OCI-LY7 (cell line): Measurements from ENCODE around the gene CACNA1H. TPM values are rescaled to one million over a fixed set of nuclear protein-coding genes. Genes with fewer than 3 reads are reported as not detected.

Experiments used
- BruUV-seq: library from RNA; stranded (reverse); fragments of 400-500 nt; replicated peaks from 2 replicates; lab custom pipeline; 2021; lab: Mats Ljungman, UMichigan
- CTCF ChIA-PET: fragments of 300-600 bp; sonication (Branson Sonifier 250); formaldehyde crosslinking; loops from one replicate; lab custom pipeline; 2022; ENCODE audit warnings: antibody characterized with exemption; ENCODE audit not compliant: unreplicated experiment; lab: Charles Lee
- POLR2A ChIA-PET: fragments of 300-600 bp; sonication (Branson Sonifier 250); formaldehyde crosslinking; loops from one replicate; lab custom pipeline; 2022; ENCODE audit warnings: antibody characterized with exemption; lab: Charles Lee
- DNase-seq: peaks from one replicate; pipeline ENCODE4 v3.0.0-alpha.2; 2015; ENCODE audit warnings: low spot score
- H2AFZ ChIP-seq: fragments of 200-600 bp; sonication (generic), shearing (Covaris generic); 2 replicates; pipeline ENCODE4 v1.6.1; 2014; ENCODE audit warnings: mild to moderate bottlenecking, antibody characterized with exemption, low read length, moderate library complexity
- H3K27ac ChIP-seq: fragments of 200-600 bp; sonication (generic); 2 replicates; pipeline ENCODE4 v1.5.1; 2014; ENCODE audit warnings: mixed run types, low read depth, mild to moderate bottlenecking, moderate library complexity, low read length, inconsistent platforms; ENCODE audit not compliant: poor library complexity, severe bottlenecking
- H3K36me3 ChIP-seq: fragments of 200-600 bp; sonication (generic); 2 replicates; pipeline ENCODE4 v1.6.1; 2014; ENCODE audit warnings: mild to moderate bottlenecking, antibody characterized with exemption, low read length, moderate library complexity, mixed read lengths; ENCODE audit not compliant: insufficient read depth
- H3K4me1 ChIP-seq: fragments of 200-600 bp; sonication (generic); 2 replicates; pipeline ENCODE4 v1.5.1; 2014; ENCODE audit warnings: mild to moderate bottlenecking, low read length; ENCODE audit not compliant: insufficient read depth, poor library complexity, severe bottlenecking
- H3K4me2 ChIP-seq: fragments of 200-600 bp; sonication (generic); 2 replicates; pipeline ENCODE4 v1.6.1; 2014; ENCODE audit warnings: mild to moderate bottlenecking, low read length
- H3K4me3 ChIP-seq: fragments of 200-600 bp; sonication (generic); 2 replicates; pipeline ENCODE4 v1.5.1; 2014; ENCODE audit warnings: mild to moderate bottlenecking, low read depth, low read length; ENCODE audit not compliant: poor library complexity, severe bottlenecking
- H3K79me2 ChIP-seq: fragments of 200-600 bp; sonication (generic); 2 replicates; pipeline ENCODE4 v1.6.1; 2016; ENCODE audit warnings: low read depth, mild to moderate bottlenecking, low read length, moderate library complexity, mixed read lengths; ENCODE audit not compliant: insufficient read depth
- H3K9me2 ChIP-seq: fragments of 200-600 bp; sonication (generic); 2 replicates; pipeline ENCODE4 v1.6.1; 2016; ENCODE audit warnings: mild to moderate bottlenecking, low read length, mixed read lengths; ENCODE audit not compliant: insufficient read depth
- H3K9me3 ChIP-seq: fragments of 200-600 bp; sonication (generic); 2 replicates; pipeline ENCODE4 v1.6.1; 2014; ENCODE audit warnings: mild to moderate bottlenecking, mixed run types, low read length, mixed read lengths
- H4K20me1 ChIP-seq: fragments of 200-600 bp; sonication (generic); 2 replicates; pipeline ENCODE4 v1.6.1; 2014; ENCODE audit warnings: mild to moderate bottlenecking, antibody characterized with exemption, low read length, moderate library complexity, mixed read lengths; ENCODE audit not compliant: insufficient read depth
- CTCF ChIP-seq: fragments of 200-600 bp; sonication (generic); conservative IDR thresholded peaks from 2 replicates; pipeline ENCODE4 v1.5.1; 2014; ENCODE audit warnings: mild to moderate bottlenecking, antibody characterized with exemption, low read length, moderate library complexity, mixed read lengths
- EZH2phosphoT487 ChIP-seq: fragments of 200-600 bp; sonication (generic); IDR thresholded peaks from 2 replicates; pipeline ENCODE4 v1.6.1; 2018; ENCODE audit warnings: low read depth, borderline replicate concordance, mild to moderate bottlenecking, mixed run types, antibody characterized with exemption, low read length, moderate library complexity, mixed read lengths
- intact Hi-C: fragments of 100-400 bp; cut with micrococcal nuclease; formaldehyde crosslinking; loops from one replicate; pipeline ENCODE4 v1.10.0; 2022; ENCODE audit not compliant: unreplicated experiment
- total RNA-seq, 2 experiments: library from RNA; depleted of rRNA in 1 of 2; stranded (reverse); fragments of >200 nt in 1 of 2; shearing (Covaris generic) in 1 of 2; gene quantifications; 2 replicates each; pipeline ENCODE4 v1.2.3, GENCODE V29; 2014 to 2022

CACNA1H gene
- total RNA-seq, 2 experiments from 2014 or later, result not detected

- H4K20me1 ChIP-seq, result no peaks in the 10 kb centered on the region
- H3K4me3 ChIP-seq, result no peak overlapping the region
- H3K27ac ChIP-seq, result no peak overlapping the region
- no peaks in the 10 kb centered on the region for H3K79me2 ChIP-seq
- TF ChIP-seq EZH2phosphoT487 (no peak), CTCF (no peak)
- H2AFZ ChIP-seq, result no peak overlapping the region
- H3K9me2 ChIP-seq, result no peaks in the 10 kb centered on the region
- DNase-seq, result peak; percentile 10
- H3K4me2 ChIP-seq, result no peak overlapping the region
- intact Hi-C loops, result no loop called here
- no TSS peak for BruUV-seq
- ChIA-PET CTCF (no interaction called here), POLR2A (interaction anchor here (0.6 kb wide), 1 partner anchor 545 kb away, joined by 3 read pairs; no protein-coding TSS in a partner anchor)
- no peaks in the 10 kb centered on the region for H3K9me3 ChIP-seq
- no peaks in the 10 kb centered on the region for H3K4me1 ChIP-seq
- no peaks in the 10 kb centered on the region for H3K36me3 ChIP-seq
Measured at GRCh38 chr16:1146409-1146808, 6.5 kb upstream of the CACNA1H start.

GRCh38 chr16:1147027-1147426 is 5.9 kb upstream of the CACNA1H start:
- ChIA-PET POLR2A (no interaction called here), CTCF (no interaction called here)
- H2AFZ ChIP-seq, result no peak overlapping the region
- H3K36me3 ChIP-seq, result no peaks in the 10 kb centered on the region
- BruUV-seq, result no TSS peak
- H3K27ac ChIP-seq, result no peak overlapping the region
- no peaks in the 10 kb centered on the region for H3K79me2 ChIP-seq
- no peak for TF ChIP-seq CTCF
- no peak for TF ChIP-seq EZH2phosphoT487
- no peak overlapping the region for H3K4me3 ChIP-seq
- no peaks in the 10 kb centered on the region for H3K4me1 ChIP-seq
- H4K20me1 ChIP-seq, result no peaks in the 10 kb centered on the region
- H3K9me3 ChIP-seq, result no peaks in the 10 kb centered on the region
- intact Hi-C loops, result no loop called here
- no peak for DNase-seq
- no peaks in the 10 kb centered on the region for H3K9me2 ChIP-seq
- H3K4me2 ChIP-seq, result no peak overlapping the region

DNA sequence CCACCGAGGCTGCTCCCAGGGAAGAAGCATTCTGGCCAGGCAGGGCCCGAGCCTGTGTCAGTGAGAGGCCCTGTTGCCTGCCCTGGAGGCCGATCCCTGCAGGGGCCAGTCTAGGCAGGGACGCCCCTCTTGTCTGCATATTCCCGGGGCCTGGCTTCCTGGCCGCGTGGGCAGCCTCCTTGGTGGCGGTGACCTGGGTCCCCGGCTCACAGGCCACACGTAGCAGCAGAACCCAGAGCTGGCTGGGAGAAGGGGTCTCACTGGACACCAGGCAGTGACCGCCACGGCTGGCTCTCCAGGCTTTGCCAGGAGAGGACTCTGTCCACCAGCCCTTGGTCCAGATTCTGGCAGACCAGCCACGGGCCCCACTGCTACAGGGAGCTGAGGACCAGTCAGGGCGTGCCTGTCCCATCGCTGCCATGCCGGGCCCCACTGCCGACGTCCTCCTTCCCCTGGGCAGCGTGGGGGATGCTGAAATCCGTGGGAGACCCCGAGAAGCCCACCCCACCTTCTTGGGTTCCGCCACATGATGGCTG is 3.7 kb upstream of the CACNA1H start:
- H3K4me1 ChIP-seq, result no peaks in the 10 kb centered on the region
- H3K36me3 ChIP-seq, result no peaks in the 10 kb centered on the region
- H3K4me3 ChIP-seq, result no peak overlapping the region
- POLR2A ChIA-PET, result no interaction called here
- H3K79me2 ChIP-seq, result no peaks in the 10 kb centered on the region
- no peaks in the 10 kb centered on the region for H3K9me3 ChIP-seq
- BruUV-seq, result no TSS peak
- no peak for DNase-seq
- no peak overlapping the region for H3K27ac ChIP-seq
- TF ChIP-seq CTCF (no peak), EZH2phosphoT487 (no peak)
- H2AFZ ChIP-seq, result no peak overlapping the region
- CTCF ChIA-PET, result no interaction called here
- H4K20me1 ChIP-seq, result no peaks in the 10 kb centered on the region
- no peak overlapping the region for H3K4me2 ChIP-seq
- intact Hi-C loops, result no loop called here
- no peaks in the 10 kb centered on the region for H3K9me2 ChIP-seq
